Measurements from ENCODE around the gene TNRC6C. TPM values are rescaled to one million over a fixed set of nuclear protein-coding genes. Genes with fewer than 3 reads are reported as not detected.
"Not testable (repeated sequence)": the region's sequence is repeated elsewhere in the genome, so short reads cannot be mapped to it uniquely, and the experiment has no call there.

TNRC6C gene
- total RNA-seq, 1 donor from 2014 or later, result 22.4 TPM

- no peak for DNase-seq
- TF ChIP-seq, protein P1, sequence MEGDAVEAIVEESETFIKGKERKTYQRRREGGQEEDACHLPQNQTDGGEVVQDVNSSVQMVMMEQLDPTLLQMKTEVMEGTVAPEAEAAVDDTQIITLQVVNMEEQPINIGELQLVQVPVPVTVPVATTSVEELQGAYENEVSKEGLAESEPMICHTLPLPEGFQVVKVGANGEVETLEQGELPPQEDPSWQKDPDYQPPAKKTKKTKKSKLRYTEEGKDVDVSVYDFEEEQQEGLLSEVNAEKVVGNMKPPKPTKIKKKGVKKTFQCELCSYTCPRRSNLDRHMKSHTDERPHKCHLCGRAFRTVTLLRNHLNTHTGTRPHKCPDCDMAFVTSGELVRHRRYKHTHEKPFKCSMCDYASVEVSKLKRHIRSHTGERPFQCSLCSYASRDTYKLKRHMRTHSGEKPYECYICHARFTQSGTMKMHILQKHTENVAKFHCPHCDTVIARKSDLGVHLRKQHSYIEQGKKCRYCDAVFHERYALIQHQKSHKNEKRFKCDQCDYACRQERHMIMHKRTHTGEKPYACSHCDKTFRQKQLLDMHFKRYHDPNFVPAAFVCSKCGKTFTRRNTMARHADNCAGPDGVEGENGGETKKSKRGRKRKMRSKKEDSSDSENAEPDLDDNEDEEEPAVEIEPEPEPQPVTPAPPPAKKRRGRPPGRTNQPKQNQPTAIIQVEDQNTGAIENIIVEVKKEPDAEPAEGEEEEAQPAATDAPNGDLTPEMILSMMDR (IDR thresholded peaks at IDR 0.05), result no peak
- no peak overlapping the region for H3K4me3 ChIP-seq
- peaks cover 31% of the 10 kb centered on the region for H3K27me3 ChIP-seq (ENCODE audit: low read depth)
- H3K4me1 ChIP-seq, result no peaks in the 10 kb centered on the region
- no peak for ATAC-seq
- no peak overlapping the region for H3K27ac ChIP-seq
- no peaks in the 10 kb centered on the region for H3K36me3 ChIP-seq
- intact Hi-C loops (cut with DNase I), result no loop called here
- no peaks in the 10 kb centered on the region for H3K9me3 ChIP-seq
Measured at GRCh38 chr17:77929180-77929564, 29.3 kb upstream of the TNRC6C start.

DNA sequence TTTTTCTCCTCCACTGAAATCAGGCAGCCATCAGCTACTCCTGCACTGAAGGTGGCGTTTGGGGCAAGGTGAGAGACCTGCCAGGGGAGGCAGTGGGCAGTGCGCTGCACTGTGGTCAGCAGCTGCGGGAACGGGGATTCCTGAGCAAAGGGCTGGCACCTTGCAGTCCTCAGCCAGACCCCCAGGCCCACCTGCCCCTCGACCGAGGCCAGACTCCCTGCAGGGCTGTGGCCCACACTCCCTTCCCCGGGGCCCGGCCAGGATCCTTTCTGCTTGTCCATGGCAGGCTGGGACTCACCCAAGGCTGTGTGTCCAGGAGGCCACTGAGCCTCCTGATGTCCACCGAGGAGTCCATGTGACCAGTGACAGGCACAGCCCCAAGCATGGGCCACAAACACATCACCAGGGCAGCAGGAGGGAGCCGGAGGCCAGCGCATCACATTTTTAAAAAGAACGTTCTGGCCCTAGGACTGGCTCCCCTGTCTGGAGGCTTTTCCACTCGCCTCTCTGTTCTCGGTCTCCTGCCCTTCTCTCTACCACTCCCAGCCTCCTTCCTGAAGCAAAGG lies 28.5 kb upstream of the TNRC6C start:
- DNase-seq, result no peak
- Histone ChIP-seq H3K4me1 (no peaks in the 10 kb centered on the region), H3K27me3 (ENCODE audit: low read depth) (peaks cover 26% of the 10 kb centered on the region), H3K36me3 (no peaks in the 10 kb centered on the region), H3K27ac (no peak overlapping the region), H3K4me3 (no peak overlapping the region), H3K9me3 (no peaks in the 10 kb centered on the region)
- TF ChIP-seq, protein P1 (IDR thresholded peaks at IDR 0.05), result no peak
- intact Hi-C loops (cut with DNase I), result no loop called here
- ATAC-seq, result no peak

- TF ChIP-seq, protein P1 (IDR thresholded peaks at IDR 0.05), result no peak
- H3K4me3 ChIP-seq, result no peak overlapping the region
- H3K9me3 ChIP-seq, result no peaks in the 10 kb centered on the region
- no peaks in the 10 kb centered on the region for H3K4me1 ChIP-seq
- H3K36me3 ChIP-seq, result no peaks in the 10 kb centered on the region
- intact Hi-C loops (cut with DNase I), result no loop called here
- no peak for ATAC-seq
- peaks cover 25% of the 10 kb centered on the region for H3K27me3 ChIP-seq (ENCODE audit: low read depth)
- no peak overlapping the region for H3K27ac ChIP-seq
- DNase-seq, result no peak
Measured at GRCh38 chr17:77930780-77931768, 27.4 kb upstream of the TNRC6C start.

DNA sequence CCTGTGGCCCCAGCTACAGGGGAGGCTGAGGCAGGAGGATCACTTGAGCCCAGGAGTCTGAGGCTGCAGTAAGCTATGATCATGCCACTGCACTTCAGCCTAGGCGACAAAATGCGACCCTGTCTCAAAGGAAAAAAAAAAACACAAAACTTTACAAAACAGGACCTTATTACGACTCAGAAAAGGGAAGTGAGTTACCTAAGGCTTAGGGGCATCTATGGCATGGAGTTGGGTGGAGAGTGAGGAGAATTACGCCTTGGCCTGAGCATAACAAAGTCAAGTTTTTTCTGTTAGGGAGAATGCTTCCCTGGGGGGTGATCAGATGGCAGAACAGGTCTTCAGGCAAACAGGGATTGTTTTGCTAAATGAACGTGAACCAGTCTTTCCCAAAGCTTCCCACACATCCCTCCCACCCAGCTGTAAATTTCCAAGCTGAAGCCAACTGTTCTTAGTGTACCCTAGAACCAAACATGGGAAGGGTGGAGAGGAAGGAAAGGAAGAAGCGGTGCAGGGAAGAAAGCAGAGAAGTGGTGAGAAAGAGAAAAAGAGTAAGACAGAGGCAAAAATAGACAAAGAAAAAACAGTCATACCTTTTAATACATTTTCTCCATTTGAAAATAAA lies 24.6 kb upstream of the TNRC6C start:
- H3K36me3 ChIP-seq, result no peaks in the 10 kb centered on the region
- intact Hi-C loops (cut with DNase I), result no loop called here
- H3K27ac ChIP-seq, result no peak overlapping the region
- DNase-seq (no peak), ATAC-seq (no peak)
- TF ChIP-seq, protein P1 (IDR thresholded peaks at IDR 0.05), result no peak
- H3K9me3 ChIP-seq, result no peaks in the 10 kb centered on the region
- peaks cover 30% of the 10 kb centered on the region for H3K27me3 ChIP-seq (ENCODE audit: low read depth)
- H3K4me3 ChIP-seq, result no peak overlapping the region
- no peaks in the 10 kb centered on the region for H3K4me1 ChIP-seq

GRCh38 chr17:77935121-77935571 lies 23.4 kb upstream of the TNRC6C start:
- H3K4me3 ChIP-seq, result no peak overlapping the region
- H3K36me3 ChIP-seq, result no peaks in the 10 kb centered on the region
- no peak for ATAC-seq
- H3K27ac ChIP-seq, result no peak overlapping the region
- peaks cover 19% of the 10 kb centered on the region for H3K27me3 ChIP-seq (ENCODE audit: low read depth)
- intact Hi-C loops (cut with DNase I), result no loop called here
- TF ChIP-seq, protein P1 (IDR thresholded peaks at IDR 0.05), result no peak
- H3K4me1 ChIP-seq, result no peaks in the 10 kb centered on the region
- DNase-seq, result no peak
- H3K9me3 ChIP-seq, result no peaks in the 10 kb centered on the region

GRCh38 chr17:77935744-77936143 lies 22.8 kb upstream of the TNRC6C start:
- intact Hi-C loops (cut with DNase I); H3K9me3 ChIP-seq; DNase-seq; H3K36me3 ChIP-seq; H3K4me3 ChIP-seq; ATAC-seq; H3K4me1 ChIP-seq; H3K27ac ChIP-seq: not testable (repeated sequence)
- H3K27me3 ChIP-seq (ENCODE audit: low read depth), result peaks cover 18% of the 10 kb centered on the region
